Neural progenitor cell (in vitro differentiated cells): ENCODE results near the gene PILRA. TPM values are rescaled to one million over a fixed set of nuclear protein-coding genes. Genes with fewer than 3 reads are reported as not detected.

Source experiments
- DNase-seq: peaks from one replicate; pipeline ENCODE4 v3.0.0-alpha.2; 2016; ENCODE audit warnings: low spot score
- H2AFZ ChIP-seq: fragments of 200-600 bp; sonication (generic); replicated peaks from 2 replicates; pipeline ENCODE4 v1.6.1; 2016; ENCODE audit warnings: antibody characterized with exemption
- H3F3A ChIP-seq: fragments of 200-600 bp; sonication (generic); 2 replicates; pipeline ENCODE4 v1.6.1; 2016; ENCODE audit warnings: antibody characterized with exemption, low read depth
- H3K27ac ChIP-seq: fragments of 200-600 bp; sonication (generic); 2 replicates; pipeline ENCODE4 v1.5.1; 2016; ENCODE audit warnings: mild to moderate bottlenecking
- H3K27me3 ChIP-seq: fragments of 200-600 bp; sonication (generic); 2 replicates; pipeline ENCODE4 v1.6.1; 2016; ENCODE audit warnings: mild to moderate bottlenecking, moderate library complexity
- H3K36me3 ChIP-seq: fragments of 200-600 bp; sonication (generic); 2 replicates; pipeline ENCODE4 v1.5.1; 2016
- H3K4me1 ChIP-seq: fragments of 200-600 bp; sonication (generic); 2 replicates; pipeline ENCODE4 v1.6.1; 2016; ENCODE audit warnings: mixed run types
- H3K4me2 ChIP-seq: fragments of 200-600 bp; sonication (generic); 2 replicates; pipeline ENCODE4 v1.6.1; 2016
- H3K4me3 ChIP-seq: fragments of 200-600 bp; sonication (generic); 2 replicates; pipeline ENCODE4 v1.5.1; 2016
- H3K79me2 ChIP-seq: fragments of 200-600 bp; sonication (generic); 2 replicates; pipeline ENCODE4 v1.6.1; 2016; ENCODE audit warnings: low read depth
- H3K9ac ChIP-seq: fragments of 200-600 bp; sonication (generic); 2 replicates; pipeline ENCODE4 v1.6.1; 2016
- H3K9me3 ChIP-seq: fragments of 200-600 bp; sonication (generic); 2 replicates; pipeline ENCODE4 v1.5.1; 2016; ENCODE audit warnings: low read depth
- H4K20me1 ChIP-seq: fragments of 200-600 bp; sonication (generic); 2 replicates; pipeline ENCODE4 v1.6.1; 2016; ENCODE audit warnings: low read depth
- H3K27ac Mint-ChIP-seq: 3 replicates; pipeline ENCODE4 v1.8.0; 2021; ENCODE audit warnings: mixed read lengths
- H3K27me3 Mint-ChIP-seq: 2 replicates; pipeline ENCODE4 v1.8.0; 2022; ENCODE audit warnings: low read depth, mild to moderate bottlenecking, inconsistent platforms, moderate library complexity, mixed read lengths; ENCODE audit not compliant: insufficient read depth
- H3K36me3 Mint-ChIP-seq: 3 replicates; pipeline ENCODE4 v1.8.0; 2021; ENCODE audit warnings: mixed read lengths
- H3K4me1 Mint-ChIP-seq: 3 replicates; pipeline ENCODE4 v1.8.0; 2021; ENCODE audit warnings: mixed read lengths
- H3K4me3 Mint-ChIP-seq: 3 replicates; pipeline ENCODE4 v1.8.0; 2021; ENCODE audit warnings: mild to moderate bottlenecking, moderate library complexity, mixed read lengths
- H3K9me3 Mint-ChIP-seq: 3 replicates; pipeline ENCODE4 v1.8.0; 2020; ENCODE audit warnings: mixed read lengths
- CTCF ChIP-seq: fragments of 200-600 bp; sonication (generic); IDR thresholded peaks from 2 replicates; pipeline ENCODE4 v1.5.1; 2017; ENCODE audit warnings: antibody characterized with exemption, mild to moderate bottlenecking
- EZH2 ChIP-seq: fragments of 200-600 bp; sonication (generic); IDR thresholded peaks from 2 replicates; pipeline ENCODE4 v1.6.1; 2017; ENCODE audit warnings: antibody characterized with exemption, mild to moderate bottlenecking, moderate library complexity
- EZH2phosphoT487 ChIP-seq: fragments of 200-600 bp; sonication (generic); IDR thresholded peaks from 2 replicates; pipeline ENCODE4 v1.6.1; 2017; ENCODE audit warnings: antibody characterized with exemption
- total RNA-seq: library from RNA; depleted of rRNA; stranded (reverse); fragments of >200 nt; gene quantifications from 2 replicates; pipeline ENCODE4 v1.2.3, GENCODE V29; 2015; ENCODE audit warnings: low replicate concordance

Gene PILRA
- total RNA-seq, 1 donor from 2014 or later, result 6.7 TPM

- Histone ChIP-seq H3K9ac (no peak overlapping the region), H3K4me3 (no peak overlapping the region), H3K27me3 (no peaks in the 10 kb centered on the region), H3K36me3 (no peaks in the 10 kb centered on the region), H3K9me3 (no peaks in the 10 kb centered on the region), H2AFZ (no peak overlapping the region), H3F3A (no peaks in the 10 kb centered on the region), H4K20me1 (no peaks in the 10 kb centered on the region), H3K4me1 (no peaks in the 10 kb centered on the region), H3K79me2 (no peaks in the 10 kb centered on the region), H3K27ac (no peak overlapping the region), H3K4me2 (no peak overlapping the region)
- TF ChIP-seq EZH2phosphoT487 (no peak), CTCF (no peak), EZH2 (no peak)
- Mint-ChIP-seq H3K27ac (no peak overlapping the region), H3K9me3 (no peaks in the 10 kb centered on the region), H3K36me3 (no peaks in the 10 kb centered on the region), H3K27me3 (no peaks in the 10 kb centered on the region), H3K4me3 (no peak overlapping the region), H3K4me1 (peaks cover 3% of the 10 kb centered on the region)
- no peak for DNase-seq
Measured at GRCh38 chr7:100418930-100419659, 45.8 kb downstream of the PILRA start.

GRCh38 chr7:100419660-100420226 lies 46.5 kb downstream of the PILRA start:
- H3K9ac ChIP-seq, result no peak overlapping the region
- no peaks in the 10 kb centered on the region for H3K27me3 Mint-ChIP-seq
- no peak overlapping the region for H3K4me3 ChIP-seq
- H3K9me3 Mint-ChIP-seq, result no peaks in the 10 kb centered on the region
- H3K4me2 ChIP-seq, result no peak overlapping the region
- H3F3A ChIP-seq, result no peaks in the 10 kb centered on the region
- H3K4me3 Mint-ChIP-seq, result no peak overlapping the region
- H3K4me1 ChIP-seq, result no peaks in the 10 kb centered on the region
- H3K4me1 Mint-ChIP-seq, result peaks cover 3% of the 10 kb centered on the region
- no peaks in the 10 kb centered on the region for H4K20me1 ChIP-seq
- no peak for DNase-seq
- H3K79me2 ChIP-seq, result no peaks in the 10 kb centered on the region
- H3K36me3 ChIP-seq, result no peaks in the 10 kb centered on the region
- H3K27me3 ChIP-seq, result no peaks in the 10 kb centered on the region
- no peaks in the 10 kb centered on the region for H3K36me3 Mint-ChIP-seq
- H3K27ac Mint-ChIP-seq, result no peak overlapping the region
- TF ChIP-seq EZH2 (no peak), EZH2phosphoT487 (no peak), CTCF (no peak)
- H3K9me3 ChIP-seq, result no peaks in the 10 kb centered on the region
- H3K27ac ChIP-seq, result no peak overlapping the region
- no peak overlapping the region for H2AFZ ChIP-seq

GRCh38 chr7:100423315-100423714 lies 50.0 kb downstream of the PILRA start:
- Histone ChIP-seq H3K79me2 (no peaks in the 10 kb centered on the region), H3K36me3 (no peaks in the 10 kb centered on the region), H3K27ac (no peak overlapping the region), H4K20me1 (no peaks in the 10 kb centered on the region), H2AFZ (no peak overlapping the region), H3K27me3 (peaks cover 10% of the 10 kb centered on the region), H3F3A (peaks cover under 1% of the 10 kb centered on the region), H3K4me1 (no peaks in the 10 kb centered on the region), H3K9me3 (no peaks in the 10 kb centered on the region), H3K4me2 (no peak overlapping the region), H3K9ac (no peak overlapping the region), H3K4me3 (no peak overlapping the region)
- Mint-ChIP-seq H3K36me3 (no peaks in the 10 kb centered on the region), H3K27me3 (no peaks in the 10 kb centered on the region), H3K27ac (no peak overlapping the region), H3K4me1 (peaks cover 3% of the 10 kb centered on the region), H3K4me3 (no peak overlapping the region), H3K9me3 (no peaks in the 10 kb centered on the region)
- DNase-seq, result no peak
- TF ChIP-seq CTCF (no peak), EZH2 (no peak), EZH2phosphoT487 (no peak)
